RWPE1 (cell line): Measurements from ENCODE around the gene COL15A1.

Experiments
- CTCF ChIA-PET: fragments of 350-600 bp; sonication (Branson Sonifier 250); formaldehyde crosslinking; extraction: SDS; loops from one replicate; lab custom pipeline; 2021; lab: Yijun Ruan, JAX
- POLR2A ChIA-PET: fragments of 400-600 bp; formaldehyde crosslinking; extraction: SDS; loops from one replicate; lab custom pipeline; 2020; ENCODE audit warnings: antibody characterized with exemption; ENCODE audit not compliant: low non-redundant PET; lab: Yijun Ruan, JAX
- DNase-seq: peaks from one replicate; pipeline ENCODE4 v3.0.0; 2012; ENCODE audit warnings: low spot score
- H3K27ac ChIP-seq: fragments of 450-650 bp; 2 replicates; pipeline ENCODE4 v1.5.1; 2017
- CTCF ChIP-seq: fragments of 450-650 bp; conservative IDR thresholded peaks from 2 replicates; pipeline ENCODE4 v1.5.1; 2017; ENCODE audit warnings: low read depth, mild to moderate bottlenecking

Gene COL15A1

GRCh38 chr9:99085949-99086948, 142.5 kb downstream of the COL15A1 start:
- no peak overlapping the region for H3K27ac ChIP-seq
- POLR2A ChIA-PET: no interaction called here
- CTCF ChIA-PET: interaction anchor here (0.7 kb wide), 1 partner anchor 1264 kb away, joined by 3 read pairs; no protein-coding TSS in a partner anchor

GRCh38 chr9:99087462-99087861, 143.8 kb downstream of the COL15A1 start:
- H3K27ac ChIP-seq: no peak overlapping the region
- ChIA-PET POLR2A (no interaction called here), CTCF (interaction anchor here (0.7 to 1.0 kb wide), 2 partner anchors 56 to 58 kb away, joined by 3 to 4 read pairs; no protein-coding TSS in a partner anchor)
- DNase-seq: no peak
- no peak for TF ChIP-seq CTCF

More at GRCh38 chr9:99085949-99086948, 142.5 kb downstream of the COL15A1 start:
- no peak for TF ChIP-seq CTCF
- DNase-seq: no peak

GRCh38 chr9:99090336-99091130, 146.8 kb downstream of the COL15A1 start:
- ChIA-PET CTCF (no interaction called here), POLR2A (no interaction called here)
- no peak overlapping the region for H3K27ac ChIP-seq
- no peak for DNase-seq
- no peak for TF ChIP-seq CTCF

- no peak for DNase-seq
- no peak for TF ChIP-seq CTCF
Observed at GRCh38 chr9:99092643-99093491, 149.2 kb downstream of the COL15A1 start.

GRCh38 chr9:99093492-99093791, 149.7 kb downstream of the COL15A1 start:
- CTCF ChIA-PET: no interaction called here
- no peak for DNase-seq
- no peak for TF ChIP-seq CTCF
- POLR2A ChIA-PET: no interaction called here
- H3K27ac ChIP-seq: no peak overlapping the region

More at GRCh38 chr9:99092643-99093491, 149.2 kb downstream of the COL15A1 start:
- CTCF ChIA-PET: interaction anchor here (0.5 to 0.6 kb wide), 2 partner anchors 37 to 224 kb away, joined by 3 read pairs; no protein-coding TSS in a partner anchor
- POLR2A ChIA-PET: no interaction called here
- H3K27ac ChIP-seq: no peak overlapping the region
